GM18858 (cell line): ENCODE results near the gene MTHFR.

Experiments
- ATAC-seq: cut with Tn5 transposase; IDR thresholded peaks from one replicate; pipeline ENCODE4 v1.9.1; 2021; ENCODE audit not compliant: unreplicated experiment

Gene MTHFR

DNA sequence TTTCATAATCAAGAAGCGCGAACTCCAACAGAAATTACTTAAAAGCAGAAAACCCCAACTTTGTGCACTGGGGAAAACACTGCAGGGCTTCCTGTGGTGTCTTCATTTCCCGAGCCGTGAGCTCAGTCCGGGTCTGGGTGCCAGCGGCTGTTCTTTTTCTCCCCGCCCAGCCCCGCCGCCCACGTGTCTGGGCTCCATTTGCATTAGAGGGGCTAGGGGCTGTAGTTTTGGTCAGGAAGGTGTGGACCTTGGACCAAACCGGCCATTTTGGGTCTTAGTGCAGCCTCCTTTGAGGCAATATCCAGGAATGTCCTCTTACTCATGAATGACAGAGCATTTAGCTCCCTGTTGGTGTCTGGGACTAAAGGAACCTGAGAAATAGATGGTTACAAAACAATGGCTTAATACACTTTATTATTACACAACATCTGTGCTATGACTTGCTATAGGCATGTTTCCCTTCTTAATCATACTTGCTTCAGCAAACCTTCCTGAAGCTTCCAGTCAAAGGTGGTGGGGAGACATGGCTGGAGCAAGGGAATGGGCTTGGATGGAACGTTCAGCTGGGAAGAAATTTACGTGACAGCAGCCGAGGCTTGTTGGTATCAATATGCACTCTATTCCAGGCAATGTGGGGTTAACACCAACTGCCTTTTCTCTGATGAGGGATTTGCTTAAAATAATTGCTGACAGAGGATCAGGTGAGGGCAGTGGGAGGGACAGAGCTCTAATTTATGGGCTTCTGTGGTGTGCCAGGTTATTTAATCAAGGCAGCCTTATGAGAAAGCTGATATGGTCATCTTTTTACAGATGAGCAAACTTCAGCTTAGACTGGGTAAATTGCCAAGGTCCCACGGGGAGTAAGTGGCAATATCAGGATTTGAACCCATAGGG lies 68.8 kb downstream of the MTHFR start:
- no peak for ATAC-seq

DNA sequence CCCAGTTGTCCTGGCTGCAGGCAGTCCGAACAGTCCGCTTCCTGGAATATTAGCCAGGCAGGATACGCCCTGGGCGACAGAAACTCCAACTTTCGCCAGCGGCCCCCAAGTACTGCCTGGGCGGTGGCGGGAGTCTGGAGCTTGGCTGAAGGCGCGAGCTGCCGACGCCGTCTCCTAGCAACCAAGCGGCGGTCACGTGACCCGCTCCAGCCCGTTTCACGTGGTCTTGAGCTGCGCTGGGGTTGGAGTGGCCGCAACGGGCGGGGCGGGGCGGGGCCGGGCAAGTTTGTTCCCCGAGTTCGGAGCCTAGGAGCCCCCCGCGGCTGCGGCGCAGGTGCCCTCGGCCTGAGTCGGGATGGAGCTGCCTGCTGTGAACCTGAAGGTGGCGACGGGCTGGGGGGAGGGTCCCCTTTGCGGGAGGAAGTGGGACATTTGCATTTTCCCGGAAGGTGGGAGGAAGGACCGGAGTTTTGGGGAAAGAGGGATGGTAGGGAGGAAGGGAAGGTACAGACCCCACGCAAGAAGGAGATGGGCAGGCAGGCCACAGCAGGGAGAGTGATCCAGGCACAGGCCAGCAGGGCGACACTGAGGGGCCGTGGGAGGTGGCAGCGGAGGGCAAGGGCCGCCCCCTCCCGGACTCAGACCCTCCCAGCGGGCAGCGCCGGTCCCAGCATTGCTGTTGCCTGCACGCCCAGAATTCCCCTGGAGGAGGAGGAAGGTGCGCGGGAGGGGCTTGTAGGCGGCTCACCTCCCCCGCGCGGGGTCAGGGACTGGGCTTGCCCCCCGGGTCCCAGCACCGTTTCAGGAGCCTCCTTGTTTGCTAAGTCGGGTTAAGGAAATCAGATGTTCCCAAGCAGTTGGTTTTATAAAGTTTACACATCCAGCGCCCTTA lies 69.7 kb downstream of the MTHFR start, which contains the start of gene AGTRAP:
TSS of gene AGTRAP (plus strand) at position 283 of the 892 bp plus-strand sequence. CDS start at position 356, 73 bp downstream.
- ATAC-seq, result no peak
